GF-D8 (cell line): ENCODE measurements around the gene SPATA45.

Experiments used
- DNase-seq: peaks from one replicate; lab custom pipeline; 2025; lab: John Stamatoyannopoulos, UW

Gene SPATA45

DNA sequence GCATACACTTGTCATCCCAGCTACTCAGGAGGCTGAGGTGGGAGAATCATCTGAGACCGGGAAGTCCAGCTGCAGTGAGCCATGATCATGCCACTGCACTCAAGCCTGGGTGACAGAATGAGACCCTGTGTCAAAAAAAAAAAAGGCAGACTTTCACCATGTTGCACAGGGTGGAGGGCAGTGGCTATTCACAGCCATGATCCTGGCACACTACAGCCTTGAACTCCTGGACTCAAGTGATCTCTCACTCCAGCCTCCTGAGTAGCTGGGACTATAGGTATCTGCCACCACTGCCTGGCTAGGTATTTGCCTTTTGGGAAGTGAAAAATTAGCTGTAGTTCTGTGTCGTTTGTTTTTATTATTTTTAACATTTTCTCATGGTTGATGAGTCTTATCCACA, 19.1 kb downstream of the SPATA45 start:
- DNase-seq = no peak

DNA sequence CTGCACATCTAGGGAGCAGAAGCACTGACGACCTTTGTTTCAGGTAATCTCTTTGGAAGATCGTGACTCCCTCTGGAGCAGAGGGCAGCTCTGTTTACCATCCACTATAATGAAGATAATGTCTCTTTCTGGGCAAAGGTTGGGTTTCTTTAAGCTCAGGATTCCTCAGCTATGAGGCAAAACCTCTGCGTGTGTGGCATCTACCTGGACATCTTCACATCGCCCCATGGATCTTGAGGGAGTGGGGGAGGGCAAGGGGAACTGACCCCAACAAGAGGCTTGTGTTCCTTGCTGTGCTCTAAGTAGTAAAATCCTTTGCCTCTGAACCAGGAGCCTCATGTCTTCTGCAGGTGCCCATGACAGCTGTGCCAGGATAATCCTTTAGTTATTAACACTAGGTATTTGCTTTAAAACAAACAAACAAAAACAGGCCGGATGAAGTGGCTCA, 19.6 kb downstream of the SPATA45 start:
- no peak for DNase-seq

DNA sequence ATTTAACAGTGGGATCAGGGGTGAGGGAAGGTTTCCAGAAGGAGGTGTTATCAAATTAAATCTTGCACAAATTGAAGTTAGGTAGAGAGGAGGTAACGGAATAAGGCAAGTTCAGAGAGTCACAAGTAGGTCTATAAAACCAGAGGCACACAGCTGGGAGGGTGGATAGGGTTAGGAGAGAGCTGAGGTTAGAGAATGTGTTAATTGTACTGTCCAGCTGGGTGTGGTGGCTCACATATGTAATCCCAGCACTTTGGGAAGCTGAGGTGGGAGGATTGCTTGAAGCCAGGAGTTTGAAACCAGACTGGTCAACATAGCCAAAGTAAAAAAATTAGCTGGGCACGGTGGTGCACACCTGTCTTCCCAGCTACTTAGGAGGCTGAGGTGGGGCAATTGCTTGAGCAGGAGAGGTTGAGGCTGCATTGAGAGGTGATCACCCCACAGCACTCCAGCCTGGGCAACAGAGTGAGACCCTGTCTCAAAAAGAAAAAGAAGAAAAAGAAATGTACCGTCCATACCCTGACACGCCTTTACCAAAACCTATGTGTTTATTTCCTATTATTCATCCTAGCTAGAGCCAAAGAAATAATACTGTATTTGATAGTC, 20.2 kb downstream of the SPATA45 start:
- no peak for DNase-seq

DNA sequence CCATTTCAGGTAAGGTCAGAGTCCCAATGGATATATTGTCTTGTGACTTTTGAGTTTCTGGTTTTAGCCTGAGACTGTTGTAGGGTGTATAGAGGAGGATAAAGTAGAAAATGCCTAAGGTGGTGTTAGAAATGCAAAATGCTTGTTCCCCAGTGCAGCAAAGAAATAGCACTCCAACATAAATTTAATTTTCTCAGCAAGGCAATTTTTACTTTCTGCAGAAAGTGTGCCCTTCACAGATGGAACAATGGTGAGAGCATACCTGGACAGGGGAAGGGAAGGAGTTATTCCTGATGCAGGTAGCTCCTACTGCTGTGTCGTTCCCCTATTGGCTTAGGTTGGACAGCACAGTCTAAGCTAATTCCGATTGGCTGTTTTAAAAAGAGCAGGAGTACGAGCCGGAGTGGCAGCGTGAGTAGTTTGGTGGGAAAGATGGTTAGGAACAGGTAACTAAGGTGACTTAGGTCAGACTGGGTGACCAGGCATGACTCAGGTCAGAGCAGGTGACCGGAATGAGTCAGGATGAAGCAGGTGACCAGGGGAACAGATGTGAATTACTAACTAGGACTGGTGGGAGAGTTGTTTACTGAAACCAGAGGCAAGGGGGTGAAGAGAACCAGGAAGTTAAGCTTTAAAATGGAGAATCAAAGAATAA, 21.5 kb downstream of the SPATA45 start:
- DNase-seq = no peak

DNA sequence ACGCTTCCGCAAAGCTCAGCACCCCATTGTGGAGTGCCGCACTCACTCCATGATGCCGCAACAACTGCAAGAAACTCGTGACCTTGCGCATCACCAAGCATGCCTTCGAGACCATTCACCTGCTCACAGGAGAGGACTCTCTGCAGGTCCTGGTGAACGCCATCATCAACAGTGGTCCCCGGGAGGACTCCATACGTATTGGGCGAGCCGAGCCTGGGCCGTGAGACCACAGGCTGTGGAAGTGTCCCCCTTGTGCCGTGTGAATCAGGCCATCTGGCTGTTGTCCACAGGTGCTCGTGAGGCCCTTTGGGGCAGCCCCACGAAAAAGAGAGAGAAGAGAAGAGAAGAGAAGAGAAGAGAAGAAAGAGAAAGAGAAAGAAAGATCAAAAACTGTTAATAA, 23.2 kb downstream of the SPATA45 start:
- no peak for DNase-seq

DNA sequence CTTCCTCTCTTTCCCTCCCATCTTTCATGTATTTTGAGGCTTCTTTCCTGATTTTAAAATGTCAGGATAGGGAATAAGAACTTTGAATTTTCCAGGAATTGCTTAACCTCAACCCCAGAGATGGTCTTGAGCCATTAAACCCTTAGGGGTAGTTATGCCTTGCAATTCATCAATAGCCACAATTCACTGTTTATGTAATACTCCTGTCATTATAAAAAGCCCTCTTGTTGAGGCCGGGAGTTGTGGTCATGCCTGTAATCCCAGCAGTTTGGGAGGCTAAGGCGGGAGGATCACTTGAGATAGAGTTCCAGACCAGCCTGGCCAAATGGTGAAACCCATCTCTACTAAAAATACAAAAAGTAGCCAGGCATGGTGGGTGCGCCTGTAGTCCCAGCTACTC, 24.5 kb downstream of the SPATA45 start:
- no peak for DNase-seq

DNA sequence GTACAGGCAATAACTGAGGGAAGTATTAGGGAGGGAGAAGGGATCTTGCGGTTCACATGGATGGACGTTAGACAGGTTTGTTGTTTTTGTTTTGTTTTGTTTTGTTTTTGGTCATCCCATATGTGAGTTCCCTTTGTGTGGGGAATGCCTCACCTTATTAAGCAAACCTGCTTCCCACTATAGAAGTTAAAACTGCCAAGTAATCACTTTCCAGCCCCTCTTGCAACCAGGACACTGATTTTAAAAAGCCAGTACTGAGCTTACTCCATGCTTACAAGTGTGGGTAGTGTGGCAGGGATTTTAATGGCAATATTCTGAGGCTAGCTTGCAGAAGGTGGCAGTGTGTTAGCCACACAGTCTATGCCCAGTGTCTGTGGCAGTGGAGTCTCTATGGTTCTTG, 26.5 kb downstream of the SPATA45 start:
- no peak for DNase-seq

DNA sequence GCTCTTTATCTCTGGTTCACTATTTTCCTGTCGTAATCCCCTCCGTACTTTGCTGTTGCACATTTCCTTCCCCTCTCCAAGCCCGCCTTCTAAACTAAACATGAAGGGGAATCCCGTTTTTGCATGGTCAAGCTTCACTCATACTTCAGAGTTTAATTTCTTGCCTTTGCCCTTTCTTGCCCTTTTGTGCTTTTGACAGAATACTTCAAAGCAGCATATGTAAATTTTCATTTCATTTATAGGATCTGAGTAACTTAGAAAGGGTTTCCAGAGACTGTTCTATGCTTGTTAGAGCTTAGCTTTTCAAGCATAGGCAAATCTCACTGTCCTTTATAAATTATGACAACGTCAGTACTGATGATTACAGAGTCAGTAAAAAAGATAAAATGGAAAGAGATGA, 27.7 kb downstream of the SPATA45 start:
- DNase-seq = peak; percentile 75

DNA sequence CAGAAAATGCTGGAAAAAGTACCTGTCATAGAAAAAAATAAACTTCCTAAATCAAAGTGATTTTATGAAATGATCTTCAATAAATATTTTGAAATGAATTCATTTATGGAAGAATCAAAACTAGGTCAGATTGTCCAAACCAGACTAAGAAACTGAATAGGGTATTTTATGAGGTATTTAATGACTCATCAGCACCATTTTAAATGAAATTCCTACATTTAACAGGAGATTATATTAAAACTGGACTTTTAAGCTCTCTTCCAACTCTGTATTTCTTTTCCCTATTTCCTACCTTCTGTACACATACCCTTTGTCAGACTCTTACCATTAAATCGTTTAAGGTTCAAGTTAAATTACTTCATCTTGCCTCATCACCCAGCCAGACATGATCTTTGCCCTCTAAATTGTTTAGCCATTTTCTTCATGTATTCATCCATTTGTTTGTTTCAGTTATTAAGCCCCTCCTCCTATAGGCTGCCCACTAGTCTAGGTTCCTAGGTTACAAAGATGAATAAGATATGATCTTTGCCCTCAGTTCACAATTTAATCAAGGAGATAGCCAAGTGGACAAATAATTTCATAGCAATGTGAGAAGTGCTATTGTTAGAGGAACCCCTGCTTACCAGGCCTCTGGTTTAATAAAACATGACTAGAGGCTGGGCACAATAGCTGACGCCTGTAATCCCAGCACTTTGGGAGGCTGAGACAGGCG, 30.7 kb downstream of the SPATA45 start:
- DNase-seq = no peak

DNA sequence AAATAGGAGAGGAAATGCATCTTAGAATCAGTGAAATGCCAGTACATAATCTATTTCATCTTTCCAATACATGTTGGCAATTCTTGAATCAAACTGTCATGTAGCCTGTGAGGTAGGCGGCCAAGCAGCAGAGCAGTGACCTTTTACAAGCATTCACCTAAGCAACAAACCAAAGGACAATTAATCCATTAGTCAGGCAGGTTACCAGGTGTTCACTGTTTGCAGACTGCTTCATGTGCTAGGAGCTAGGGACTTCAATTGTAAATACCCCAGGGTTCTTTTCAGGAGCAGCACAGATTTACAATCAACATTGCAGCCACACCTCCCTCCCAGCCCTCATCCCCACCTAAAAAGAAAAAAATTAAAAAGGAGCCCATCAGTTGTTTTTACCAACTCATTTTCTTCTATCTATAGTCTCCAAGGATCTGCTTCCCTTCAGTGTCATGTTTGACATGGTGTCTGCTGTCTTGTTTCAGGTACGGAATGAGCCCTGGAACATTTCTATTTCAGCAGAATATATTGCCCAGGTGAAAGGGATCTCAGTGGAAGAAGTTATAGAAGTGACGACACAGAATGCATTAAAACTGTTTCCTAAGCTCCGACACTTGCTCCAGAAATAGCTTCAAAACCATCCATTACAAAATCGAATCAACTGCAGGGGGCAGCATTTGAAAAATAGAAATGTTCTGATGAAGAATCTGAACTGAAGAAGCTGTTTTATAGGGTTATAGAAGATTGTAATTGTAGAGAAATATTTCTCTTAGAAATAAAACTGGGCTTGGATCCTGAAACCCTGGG, 32.7 kb downstream of the SPATA45 start:
- no peak for DNase-seq

DNA sequence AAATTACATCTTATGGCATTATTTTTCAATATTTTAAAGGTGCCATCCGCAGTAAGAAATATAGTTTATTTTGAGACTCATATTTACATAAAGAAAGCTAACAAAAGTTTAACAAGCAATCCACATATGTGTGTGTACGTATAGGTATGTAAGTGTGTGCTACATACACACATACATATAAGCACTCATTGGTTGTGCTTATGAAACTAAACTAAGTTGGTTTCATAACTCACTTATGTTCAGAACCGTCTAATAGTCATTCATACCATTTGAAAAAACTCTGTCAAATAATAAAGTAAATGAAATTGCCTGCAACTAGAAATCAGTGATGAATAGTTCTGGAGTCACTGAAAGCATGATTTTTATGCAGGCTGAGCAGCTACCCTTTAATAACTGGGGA, 41.7 kb downstream of the SPATA45 start:
- DNase-seq = no peak

DNA sequence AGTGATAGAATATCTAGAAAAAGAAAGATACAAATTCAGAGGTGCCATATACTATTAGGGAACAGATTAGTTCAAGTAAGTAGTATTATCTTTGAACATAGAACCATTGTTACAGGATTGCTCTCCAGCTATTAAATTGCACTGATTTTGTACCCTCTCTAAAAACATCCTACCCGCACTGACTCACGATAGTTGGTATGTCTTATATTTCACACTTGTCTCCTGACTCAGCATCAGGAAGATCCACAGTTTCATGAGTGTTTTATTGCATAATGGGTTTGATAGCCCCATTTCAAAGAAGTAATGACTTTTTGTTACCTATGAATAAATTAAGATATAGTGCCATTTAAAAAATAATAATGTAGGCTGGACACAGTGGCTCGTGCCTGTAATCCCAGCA, 49.8 kb downstream of the SPATA45 start:
- DNase-seq = no peak

DNA sequence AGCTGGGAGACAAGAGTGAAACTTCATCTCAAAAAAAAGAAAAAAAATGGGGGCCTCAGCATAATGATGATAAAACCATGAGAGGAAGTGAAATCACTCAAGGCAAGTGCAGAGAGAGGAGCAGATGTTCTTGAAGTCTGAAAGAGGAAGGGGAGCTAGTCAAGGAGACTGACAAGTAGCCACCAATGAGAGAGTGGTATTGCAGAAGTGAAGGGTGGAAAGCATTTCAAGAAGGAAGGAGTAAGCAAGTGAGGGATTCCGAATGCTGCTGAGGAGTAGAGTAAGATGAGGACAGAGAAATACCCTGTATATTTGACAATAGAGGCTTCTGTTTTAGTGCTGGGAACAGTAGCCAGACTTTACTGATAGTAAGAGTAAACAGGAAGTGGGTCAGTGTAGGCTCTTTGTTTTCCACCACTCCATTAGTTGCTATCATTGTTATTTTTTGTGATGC, 52.9 kb downstream of the SPATA45 start:
- peak; percentile 87 for DNase-seq

DNA sequence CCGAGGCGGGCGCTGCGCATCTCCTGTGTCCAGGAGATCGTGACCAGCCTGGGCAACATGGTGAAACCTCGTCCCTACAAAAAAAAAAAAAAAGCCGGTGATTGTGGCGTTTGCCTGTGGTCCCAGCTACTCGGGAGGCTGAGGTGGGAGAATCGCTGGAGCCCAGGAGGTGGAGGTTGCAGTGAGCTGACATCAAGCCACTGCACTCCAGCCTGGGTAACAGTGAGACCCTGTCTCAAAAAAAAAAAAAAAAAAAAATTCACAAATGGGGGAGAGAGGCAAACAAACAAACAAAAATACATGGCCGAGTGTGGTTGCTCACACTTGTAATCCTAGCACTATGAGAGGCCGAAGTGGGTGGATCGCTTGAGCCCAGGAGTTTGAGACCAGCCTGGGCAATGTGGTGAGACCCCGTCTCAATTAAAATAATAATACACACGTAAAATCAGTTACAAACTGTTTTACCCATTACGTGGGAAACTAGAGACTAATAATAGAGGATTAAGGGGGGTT, 55.0 kb downstream of the SPATA45 start:
- DNase-seq = no peak

DNA sequence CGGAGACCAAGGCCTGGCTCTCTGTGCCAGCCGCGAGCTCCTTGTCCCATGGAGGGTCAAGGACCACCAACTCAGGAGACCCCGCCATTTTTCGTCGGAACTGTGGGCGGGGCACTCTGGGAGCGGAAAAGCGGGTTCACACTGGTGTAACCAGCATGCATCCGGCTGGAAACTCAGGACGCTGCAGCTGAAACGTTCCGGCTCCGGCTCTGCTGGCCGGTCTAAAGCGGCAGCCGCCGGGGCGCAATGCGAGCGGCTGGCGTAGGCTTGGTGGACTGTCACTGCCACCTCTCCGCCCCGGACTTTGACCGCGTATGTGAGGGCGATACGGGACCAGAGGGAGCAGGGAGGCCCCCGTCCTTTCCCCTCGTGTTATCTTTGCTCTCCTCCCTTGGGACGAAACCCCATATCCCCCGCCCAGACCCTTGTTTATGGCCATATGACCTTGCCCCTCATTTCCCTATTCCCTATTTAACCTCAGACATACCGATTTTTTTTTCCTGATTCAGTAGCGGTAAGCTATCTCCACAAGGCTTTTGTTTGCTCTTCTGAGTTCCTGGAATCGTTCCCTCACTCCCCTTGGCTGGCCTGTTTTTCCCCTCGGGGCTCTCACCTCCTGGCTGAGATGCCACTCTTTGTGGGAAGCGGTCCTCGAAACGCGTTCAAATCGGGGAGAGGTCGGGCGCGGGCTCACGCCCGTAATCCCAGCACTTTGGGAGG, 55.6 kb downstream of the SPATA45 start, which contains the start of the genes NSL1 and TATDN3:
Gene NSL1, minus strand, starts transcription at position 102 of the 720 bp plus-strand sequence. Its CDS starts 14 bp downstream, at position 88.
Gene TATDN3, plus strand, starts transcription at position 219 of the 720 bp plus-strand sequence. Its CDS starts 28 bp downstream, at position 247.
- DNase-seq = peak; percentile 59

DNA sequence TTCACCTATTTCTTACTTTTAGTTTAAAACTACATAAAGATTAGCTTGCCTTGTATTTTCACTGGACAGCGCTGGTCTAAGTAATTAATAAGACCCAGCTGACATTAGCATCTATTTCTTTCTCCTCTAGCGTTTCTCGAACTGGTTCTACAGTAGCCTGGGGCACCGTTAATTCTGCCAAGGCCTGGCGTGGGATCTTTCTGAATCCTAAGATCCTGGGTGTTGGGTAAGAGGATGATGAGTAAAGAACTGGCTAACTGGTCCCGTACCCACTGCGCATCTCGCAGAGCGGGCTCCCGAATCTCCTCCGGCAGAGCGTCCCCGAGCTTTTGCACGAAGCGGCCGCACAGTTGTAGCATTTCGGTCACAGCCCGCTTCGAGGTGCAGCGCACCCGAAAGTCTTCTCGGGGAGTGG, 56.2 kb downstream of the SPATA45 start:
- peak; percentile 55 for DNase-seq

DNA sequence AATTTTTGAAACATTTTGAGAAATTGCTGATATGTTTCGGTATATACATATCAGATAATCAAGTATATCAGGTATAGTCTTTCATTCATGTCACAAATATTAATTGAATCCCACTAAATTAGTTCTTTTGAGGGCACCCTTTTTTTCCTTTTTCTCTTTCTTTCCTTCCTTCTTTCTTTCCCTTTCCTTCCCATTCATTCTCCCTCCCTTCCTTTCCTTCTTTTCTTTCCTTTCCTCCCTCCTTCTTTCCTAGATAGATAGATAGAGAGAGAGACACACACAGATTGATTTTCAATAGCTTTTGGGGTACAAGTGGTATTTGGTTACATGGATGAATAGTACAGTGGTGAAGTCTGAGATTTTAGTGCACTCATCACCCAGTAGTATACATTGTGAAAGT, 61.6 kb downstream of the SPATA45 start:
- DNase-seq = no peak

DNA sequence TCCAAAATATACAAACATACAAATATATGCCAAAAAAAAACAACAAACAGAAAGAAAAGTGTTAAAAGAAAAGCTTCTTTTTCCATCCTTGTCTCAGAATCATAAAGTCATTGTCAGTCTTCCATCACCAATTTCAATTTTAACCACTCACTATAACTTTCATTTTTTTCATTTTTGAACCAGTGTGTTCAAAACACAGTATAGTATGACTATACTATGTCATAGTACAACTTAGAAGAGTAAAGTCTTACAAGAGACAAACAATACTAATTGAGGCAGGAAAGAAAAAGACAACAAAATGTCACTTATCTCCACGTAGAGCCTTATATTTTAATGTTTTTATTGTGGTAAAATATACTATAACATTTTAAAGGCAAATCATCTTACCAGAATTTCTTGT, 63.5 kb downstream of the SPATA45 start:
- no peak for DNase-seq

DNA sequence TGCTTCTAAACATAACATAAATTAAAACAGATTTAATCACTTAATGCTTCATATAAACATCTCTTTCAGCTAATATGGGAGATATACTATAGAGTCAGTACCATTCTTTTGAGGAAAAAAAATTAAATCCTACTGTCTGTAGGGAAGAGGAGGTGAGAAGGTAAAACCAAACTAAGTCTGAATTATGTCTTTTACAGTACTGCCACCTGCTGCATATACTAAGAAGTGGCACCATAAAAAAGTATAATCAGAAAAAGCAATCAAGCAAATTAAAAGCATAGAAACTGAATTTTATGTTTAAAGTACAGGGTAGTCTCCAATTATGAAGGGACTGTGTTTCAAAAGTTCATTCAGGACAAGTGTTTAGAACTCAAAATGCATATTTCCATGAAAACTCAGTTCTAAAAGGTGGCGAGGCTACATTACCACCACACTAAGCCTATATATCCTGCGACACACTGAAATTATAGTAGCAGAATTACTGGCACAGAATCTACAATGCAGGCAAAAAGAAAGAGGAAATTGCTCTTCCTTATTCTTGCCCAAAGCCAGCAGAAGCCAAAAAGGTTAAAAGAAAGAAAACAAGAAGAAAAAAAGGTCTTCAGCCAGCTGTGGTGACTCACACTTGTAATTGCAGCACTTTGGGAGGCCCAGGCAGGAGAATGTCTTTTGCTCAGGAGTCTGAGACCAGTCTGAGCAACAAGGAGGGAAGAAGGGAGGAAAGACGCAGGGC, 64.9 kb downstream of the SPATA45 start:
- no peak for DNase-seq

DNA sequence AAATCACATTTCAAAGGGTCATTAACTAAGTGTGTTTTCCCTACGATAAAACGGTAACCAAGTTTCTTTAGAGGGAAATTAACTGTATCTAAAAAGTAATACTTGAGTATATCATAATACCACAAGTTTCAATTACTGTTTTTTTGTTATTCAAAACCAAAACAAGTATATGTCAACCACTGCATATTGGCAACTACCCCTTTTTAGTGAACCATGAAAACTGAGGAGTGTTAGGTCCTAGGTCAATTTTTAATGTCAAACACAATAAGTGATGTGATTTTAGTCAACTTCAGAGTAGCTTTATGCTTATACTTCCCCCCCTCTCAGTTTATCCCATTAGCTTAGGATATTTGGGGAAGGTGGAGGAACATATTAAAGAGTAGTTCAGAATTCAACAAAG, 66.2 kb downstream of the SPATA45 start:
- DNase-seq = no peak

DNA sequence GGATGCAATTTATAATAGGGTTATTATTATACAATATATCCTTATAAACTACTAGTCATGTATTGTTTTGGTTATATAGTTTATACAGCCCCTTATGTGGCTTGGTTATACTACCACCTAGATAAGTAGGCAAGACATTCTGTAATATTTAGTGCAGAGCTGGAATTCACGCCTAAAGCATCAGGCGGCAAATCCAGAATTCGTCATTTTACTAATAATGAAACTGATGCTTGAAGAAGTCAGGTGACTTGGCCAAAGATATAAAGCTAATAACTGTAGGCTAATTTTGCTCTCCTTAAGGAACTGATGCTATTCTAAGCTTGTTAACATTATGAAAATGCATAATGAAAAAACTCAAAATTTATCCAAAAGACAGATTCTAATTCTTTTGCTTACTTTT, 66.7 kb downstream of the SPATA45 start:
- DNase-seq = no peak
